ENCODE measurements around the gene ZDHHC3.
"Not testable (repeated sequence)": the region's sequence is repeated elsewhere in the genome, so short reads cannot be mapped to it uniquely, and the experiment has no call there.

ZDHHC3 gene

DNA sequence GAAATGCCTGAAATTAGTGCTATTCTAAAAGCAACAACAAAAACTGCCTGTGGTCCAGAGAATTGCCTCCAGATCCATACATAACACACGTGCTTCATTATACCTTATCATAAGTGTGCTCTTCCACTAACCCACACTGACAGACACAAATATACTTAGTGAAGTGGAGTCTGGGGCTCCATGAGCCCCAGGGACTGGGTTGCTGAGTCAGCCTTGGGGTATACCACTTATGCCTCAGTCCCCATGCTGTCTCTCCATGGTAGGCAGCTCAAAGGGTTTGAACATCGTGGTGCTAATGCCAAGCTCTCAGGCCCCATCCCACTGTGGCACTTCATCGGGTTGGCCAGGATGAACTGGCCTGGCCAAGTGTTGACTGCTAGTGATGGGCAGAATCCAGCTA lies 10.8 kb downstream of the ZDHHC3 start:
- DNase-seq (ENCODE audit: low read depth in 2 of 2): no peak

DNA sequence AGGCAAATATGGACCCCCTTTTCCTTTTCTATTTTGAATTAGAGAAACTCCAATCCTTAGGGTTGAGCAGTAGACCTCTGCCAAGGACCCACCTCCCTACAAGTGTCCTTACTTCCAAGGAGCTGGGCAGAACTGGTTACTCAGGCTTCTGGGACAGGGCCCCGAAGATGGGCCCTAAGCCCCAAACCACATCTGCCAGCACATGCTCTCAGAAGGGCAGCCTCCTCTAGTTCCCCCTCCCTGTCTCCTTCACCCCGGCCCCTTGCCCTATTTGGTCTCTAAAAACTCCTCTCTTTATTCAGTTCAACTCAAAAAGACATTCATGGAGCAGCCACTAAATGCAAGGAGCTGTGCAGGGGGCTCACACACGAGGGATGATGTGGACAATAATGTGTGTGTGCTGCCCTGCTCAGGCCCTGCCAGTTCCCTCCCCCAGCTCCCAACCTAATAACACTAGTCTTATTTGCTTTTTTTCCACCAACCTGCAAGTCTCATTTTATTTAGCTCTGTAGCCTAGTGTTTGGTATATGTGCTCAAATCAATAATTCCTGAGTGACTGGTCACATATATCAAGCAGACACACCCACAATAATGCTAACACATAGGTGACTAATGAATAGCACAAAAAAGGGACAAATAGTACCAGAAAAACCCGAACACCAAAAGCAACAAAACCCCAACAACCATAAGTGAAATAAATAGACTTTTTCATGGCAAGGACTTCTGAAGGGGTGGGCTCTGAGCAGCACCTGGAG lies 12.2 kb downstream of the ZDHHC3 start:
- no peak for DNase-seq (ENCODE audit: low read depth in 2 of 2)

DNA sequence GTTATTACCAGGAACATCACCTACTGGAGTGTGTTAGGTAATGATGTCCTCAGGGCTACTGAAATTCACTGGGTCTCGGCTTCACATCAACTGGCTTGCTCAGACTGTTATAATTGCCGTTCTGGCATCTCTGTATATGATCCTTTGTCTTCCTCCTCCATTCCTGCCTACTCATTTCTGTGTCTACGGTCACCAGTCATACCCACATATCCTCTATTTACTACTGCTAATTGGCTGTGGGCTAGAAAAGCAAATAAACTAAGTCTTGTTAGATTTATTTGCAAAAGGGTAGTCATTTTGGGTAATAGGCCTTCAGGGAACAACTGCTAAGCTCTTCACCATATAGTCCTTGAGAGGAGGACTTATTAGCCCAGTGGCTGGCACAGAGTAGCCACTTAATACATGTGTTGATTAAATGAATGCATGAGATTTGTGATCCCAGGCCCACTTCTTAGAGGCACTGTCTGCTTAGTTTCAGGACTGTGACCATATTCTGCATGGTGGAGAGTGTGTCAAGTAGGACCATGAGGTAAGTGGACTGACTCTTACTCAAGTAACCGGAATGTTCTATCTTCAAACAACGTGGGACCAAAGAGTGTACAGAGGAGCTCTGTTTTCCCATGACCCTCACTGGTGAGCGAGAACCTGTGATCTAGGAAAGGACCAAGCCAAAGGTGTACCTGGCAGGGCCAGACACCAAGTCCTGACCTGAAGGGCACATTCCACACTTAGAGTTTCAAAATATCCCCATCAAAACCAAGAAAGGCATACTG lies 13.2 kb downstream of the ZDHHC3 start:
- no peak for DNase-seq (ENCODE audit: low read depth in 2 of 2)

DNA sequence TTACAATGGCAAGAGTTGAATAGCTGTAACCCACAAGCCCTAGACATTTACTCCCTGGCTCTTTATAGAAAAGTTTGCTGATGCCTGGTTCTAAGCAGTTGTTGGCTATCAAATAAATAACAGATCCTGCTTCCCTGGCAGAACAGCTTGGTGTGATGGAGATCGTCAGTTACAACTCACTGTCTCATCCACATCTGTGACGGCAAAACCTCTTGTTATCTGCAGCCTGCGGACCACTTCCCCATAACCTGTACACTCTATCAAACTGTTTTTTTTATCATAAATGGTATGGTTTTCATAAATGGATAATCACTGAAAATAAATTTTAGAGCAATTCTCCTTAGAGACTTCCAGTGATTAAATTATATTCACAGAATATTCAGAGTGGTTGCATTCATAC lies 14.1 kb downstream of the ZDHHC3 start:
- DNase-seq (ENCODE audit: low read depth in 2 of 2): no peak

DNA sequence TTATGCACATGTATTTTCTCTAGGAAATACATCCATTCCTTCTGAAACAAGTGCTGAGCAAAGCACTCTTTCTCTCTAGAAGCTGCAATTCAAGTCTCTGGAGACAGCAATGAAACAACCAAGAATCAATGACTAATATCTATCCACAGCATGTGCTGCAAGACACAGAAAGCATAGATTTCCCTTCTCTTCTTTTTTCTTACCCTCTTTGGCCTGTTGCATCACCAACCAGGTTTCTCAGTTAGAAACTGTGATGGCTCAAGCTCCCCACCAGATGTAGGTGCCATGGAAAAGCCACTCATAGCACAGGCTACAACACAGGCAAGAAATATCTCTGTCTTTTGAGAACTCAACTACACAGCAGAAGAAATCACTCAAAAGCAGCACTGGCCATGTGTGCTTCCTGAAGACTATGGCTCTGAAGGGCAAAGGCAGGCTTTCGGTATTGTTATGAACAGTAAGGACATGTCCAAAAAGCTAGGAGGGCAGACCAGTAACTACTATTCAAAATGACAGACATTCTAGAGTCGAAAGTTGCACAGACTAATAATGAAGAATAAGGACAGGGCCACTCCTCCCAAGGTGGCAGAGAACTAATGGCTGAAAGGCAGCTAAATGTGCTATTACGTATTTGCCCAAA lies 15.5 kb downstream of the ZDHHC3 start:
- no peak for DNase-seq (ENCODE audit: low read depth in 2 of 2)

DNA sequence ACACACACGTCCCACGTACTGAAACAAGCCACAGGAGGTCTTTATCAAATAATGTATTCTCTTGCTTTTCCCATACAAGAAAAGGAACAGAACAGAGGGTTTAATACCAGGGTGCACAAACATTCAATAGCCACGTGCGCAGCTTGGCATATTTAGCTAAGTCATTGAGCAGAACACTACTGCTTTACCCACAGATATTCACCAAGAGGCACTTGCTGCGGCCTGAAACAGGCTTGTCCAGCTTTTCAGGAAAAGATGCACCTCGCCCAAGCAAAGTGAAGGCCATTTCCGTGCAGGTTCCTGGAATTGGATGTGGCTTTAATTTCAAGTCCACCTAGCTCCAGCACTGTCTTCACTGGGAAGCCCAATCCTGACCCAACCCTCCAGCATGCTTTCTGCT lies 17.6 kb downstream of the ZDHHC3 start:
- no peak for DNase-seq (ENCODE audit: low read depth in 2 of 2)

DNA sequence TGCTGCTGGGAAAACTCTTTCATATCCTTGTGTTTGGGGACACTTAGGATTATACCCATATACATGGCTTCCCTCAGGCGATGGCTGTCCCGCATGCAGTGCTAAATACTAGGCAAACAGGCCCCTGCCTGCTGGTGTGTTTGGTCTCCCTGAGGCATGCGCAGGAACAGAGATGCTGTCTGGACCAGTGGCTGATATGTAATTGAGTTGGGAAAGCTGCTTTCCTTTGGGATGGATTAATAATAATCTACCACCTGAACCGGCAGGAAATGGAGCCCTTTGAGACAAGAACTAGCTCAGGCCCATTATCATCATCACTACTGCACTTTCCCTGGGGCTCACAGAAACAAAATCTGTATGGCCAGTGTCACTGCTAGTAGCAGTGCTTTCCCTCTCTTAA lies 18.0 kb downstream of the ZDHHC3 start:
- no peak for DNase-seq (ENCODE audit: low read depth in 2 of 2)

DNA sequence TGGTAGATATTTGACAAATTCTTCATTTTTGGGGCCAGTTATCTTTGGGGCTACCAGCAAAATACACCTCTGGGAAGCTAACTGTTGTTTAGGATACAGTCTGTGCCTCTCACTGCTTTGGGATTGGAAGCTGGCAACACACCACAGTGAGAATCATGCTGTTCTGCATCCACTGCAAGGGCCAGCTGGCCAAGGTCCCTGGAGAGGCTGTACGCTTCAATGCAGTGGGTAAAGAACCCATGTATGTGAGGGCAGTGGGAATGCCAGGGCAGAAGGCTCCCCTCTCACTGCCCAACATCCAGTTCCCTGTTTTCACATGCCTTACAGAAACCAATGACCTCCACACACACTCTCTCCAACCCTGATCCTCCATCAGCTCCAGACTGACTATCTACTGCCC lies 20.1 kb downstream of the ZDHHC3 start:
- no peak for DNase-seq (ENCODE audit: low read depth in 2 of 2)

DNA sequence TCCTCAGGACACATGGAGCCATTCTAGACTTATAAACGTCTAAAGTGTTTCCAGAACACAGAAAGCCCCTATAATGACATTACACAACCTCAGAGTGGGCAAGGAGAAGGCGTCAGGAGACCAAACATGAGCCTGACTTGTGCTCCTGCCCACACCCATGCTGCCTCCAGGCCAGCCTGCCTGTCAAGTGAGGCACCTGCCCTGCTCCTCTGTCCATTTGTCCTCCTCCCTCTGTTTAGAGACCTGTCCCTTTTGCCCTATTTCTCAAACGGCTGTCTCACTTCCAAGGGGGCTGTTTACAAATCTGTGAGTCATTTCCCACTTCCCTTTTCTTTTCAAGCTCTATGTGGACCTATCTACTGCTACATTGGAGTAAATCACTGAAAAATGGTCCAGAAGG lies 21.0 kb downstream of the ZDHHC3 start:
- DNase-seq (ENCODE audit: low read depth in 2 of 2): no peak

DNA sequence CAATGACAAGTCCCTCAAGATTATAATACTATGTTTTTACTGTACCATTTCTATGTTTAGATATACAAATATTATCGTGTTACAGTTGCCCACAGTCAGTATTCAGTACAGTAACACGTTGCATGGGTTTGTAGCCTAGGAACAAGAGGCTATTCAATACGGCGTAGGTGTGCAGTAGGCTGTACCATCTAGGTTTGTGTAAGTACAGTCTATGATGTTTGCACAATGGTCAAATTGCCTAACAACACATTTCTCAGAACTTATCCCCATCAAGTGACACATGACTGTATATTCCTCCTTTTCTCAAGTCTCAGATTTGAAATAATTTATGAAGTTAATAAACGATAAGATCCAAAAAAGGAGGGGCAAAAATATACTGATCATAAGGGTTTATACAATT lies 21.7 kb downstream of the ZDHHC3 start:
- no peak for DNase-seq (ENCODE audit: low read depth in 2 of 2)

DNA sequence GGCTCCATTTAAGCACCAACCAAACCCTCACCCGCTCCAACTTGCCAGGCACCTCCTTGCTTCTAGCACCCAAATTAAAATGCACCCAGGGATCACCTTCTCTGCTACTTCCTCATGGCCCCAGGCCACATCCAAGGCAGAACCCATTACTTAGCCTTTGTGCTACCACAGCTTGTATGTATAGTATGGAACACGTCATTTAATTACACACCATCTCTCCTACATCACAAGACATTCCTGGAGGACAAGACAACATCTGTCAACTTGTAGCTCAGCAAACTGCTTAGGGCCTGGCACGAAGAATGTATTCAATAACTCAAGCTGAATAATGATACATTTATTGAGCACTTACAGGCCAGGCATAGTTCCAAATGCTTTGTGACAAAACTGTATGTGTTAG lies 23.3 kb downstream of the ZDHHC3 start:
- DNase-seq (ENCODE audit: low read depth in 2 of 2): no peak

DNA sequence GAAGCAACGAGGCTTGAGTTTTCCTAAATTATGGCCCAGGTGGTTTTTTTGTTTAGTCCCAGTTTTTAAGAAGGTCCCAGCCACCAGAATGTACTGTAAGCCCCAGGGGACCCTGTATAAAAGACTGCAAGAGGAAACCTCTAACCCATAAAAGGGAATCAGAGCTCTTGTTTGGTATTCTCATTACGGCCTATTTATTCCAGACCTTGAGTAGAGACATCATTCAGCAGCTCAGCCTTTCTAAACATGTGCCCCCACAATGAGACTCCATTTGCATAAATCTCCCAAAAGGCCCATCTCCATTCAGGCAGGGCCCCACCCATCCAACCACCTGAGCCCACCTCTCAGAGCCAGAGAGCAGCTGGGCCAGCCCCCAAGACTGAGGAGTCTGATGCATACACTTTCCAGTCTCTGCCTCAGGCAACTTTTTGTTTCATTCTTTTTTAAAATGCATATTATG lies 25.7 kb downstream of the ZDHHC3 start:
- DNase-seq (ENCODE audit: low read depth in 2 of 2): no peak

DNA sequence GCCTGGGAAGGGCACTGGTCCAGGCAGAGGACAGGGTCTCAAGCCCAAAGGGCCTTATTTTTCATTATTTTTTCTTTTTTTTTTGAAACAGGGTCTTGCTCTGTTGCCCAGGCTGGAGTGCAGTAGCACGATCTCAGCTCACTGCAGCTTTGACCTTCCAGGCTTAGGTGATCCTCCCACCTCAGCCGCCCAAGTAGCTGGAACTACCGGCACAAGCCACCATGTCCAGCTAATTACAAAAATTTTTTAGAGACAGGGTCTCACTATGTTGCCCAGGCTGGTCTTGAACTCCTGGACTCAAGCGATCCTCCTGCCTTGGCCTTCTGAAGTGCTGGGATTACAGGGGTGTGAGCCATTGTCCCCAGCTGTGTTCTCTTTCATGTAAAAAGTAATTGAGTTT lies 26.2 kb downstream of the ZDHHC3 start:
- not testable (repeated sequence) for DNase-seq (ENCODE audit: low read depth in 2 of 2)

DNA sequence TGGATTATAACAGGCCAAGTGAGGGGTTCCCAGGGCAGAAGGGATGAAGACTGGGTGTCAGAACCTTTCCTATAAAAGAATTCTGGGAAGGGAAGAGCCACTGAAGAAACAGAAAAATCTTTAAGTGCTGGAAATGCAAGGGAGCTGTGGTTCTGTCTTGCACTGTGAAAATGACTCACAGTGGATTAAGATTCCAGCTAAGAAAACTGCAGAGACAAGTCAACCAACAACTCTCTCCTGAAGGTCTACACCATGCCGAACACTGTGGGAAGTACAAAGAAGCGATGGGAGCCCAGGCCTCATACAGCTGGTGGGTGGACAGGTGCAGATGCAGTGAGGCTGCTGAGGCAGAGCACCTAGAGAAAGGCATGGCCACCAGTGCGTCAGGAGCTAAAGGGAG lies 27.7 kb downstream of the ZDHHC3 start:
- no peak for DNase-seq (ENCODE audit: low read depth in 2 of 2)

DNA sequence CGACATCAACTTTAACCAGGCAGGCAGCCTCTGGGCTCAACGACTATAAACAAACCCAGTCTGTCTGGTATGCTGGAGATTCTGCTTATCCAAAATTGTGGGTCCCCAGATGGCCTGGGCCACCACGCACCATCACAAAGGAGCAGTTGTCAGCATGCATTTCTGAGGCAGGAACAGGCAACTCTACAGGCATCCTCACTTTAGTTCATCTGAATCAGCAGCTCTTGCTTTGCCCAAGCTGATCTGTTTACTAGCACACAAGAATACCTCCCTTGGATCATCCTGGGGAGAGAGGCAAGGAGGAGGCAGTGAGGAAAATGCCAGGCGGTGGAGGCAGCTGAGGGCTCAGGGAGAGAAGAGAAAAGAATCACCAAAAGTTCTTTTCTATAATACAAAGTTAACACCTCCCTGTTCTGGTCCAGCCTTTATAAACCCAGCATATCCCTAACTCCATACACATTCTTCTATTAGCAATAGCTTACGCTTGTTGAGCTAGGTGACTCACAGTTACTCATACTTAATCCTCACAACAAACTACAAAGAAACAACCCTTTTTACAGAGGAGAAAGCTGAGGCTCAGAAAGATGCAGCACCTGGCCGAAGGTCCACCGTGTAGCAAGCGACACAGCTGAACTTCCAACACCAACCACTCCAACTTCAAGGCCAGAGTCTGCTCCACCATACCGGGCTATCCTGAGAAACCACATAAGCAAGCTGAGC lies 33.6 kb downstream of the ZDHHC3 start:
- no peak for DNase-seq (ENCODE audit: low read depth in 2 of 2)

DNA sequence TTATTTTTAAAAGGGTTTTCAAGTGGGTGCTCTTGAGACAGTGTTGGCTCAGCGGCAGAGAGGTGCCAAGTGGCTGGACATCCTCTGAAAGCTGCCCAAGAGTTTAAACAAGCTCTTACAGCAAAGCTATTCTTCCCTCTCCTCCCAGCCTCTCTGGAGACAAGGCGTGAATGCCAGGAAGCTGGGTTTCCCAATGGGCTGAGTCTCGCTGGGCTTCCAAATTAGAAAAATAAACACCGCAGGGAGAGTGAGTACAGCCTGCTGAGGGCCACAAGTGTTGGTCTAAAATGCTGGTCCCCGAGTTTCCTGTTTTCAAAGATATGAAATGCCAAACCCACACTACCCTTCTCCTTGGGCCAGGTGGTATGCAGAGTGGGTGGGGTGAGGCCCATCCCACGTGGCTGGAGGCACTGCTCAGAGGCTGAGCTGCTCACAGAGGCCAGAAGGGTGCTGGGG lies 36.4 kb downstream of the ZDHHC3 start:
- no peak for DNase-seq (ENCODE audit: low read depth in 2 of 2)

DNA sequence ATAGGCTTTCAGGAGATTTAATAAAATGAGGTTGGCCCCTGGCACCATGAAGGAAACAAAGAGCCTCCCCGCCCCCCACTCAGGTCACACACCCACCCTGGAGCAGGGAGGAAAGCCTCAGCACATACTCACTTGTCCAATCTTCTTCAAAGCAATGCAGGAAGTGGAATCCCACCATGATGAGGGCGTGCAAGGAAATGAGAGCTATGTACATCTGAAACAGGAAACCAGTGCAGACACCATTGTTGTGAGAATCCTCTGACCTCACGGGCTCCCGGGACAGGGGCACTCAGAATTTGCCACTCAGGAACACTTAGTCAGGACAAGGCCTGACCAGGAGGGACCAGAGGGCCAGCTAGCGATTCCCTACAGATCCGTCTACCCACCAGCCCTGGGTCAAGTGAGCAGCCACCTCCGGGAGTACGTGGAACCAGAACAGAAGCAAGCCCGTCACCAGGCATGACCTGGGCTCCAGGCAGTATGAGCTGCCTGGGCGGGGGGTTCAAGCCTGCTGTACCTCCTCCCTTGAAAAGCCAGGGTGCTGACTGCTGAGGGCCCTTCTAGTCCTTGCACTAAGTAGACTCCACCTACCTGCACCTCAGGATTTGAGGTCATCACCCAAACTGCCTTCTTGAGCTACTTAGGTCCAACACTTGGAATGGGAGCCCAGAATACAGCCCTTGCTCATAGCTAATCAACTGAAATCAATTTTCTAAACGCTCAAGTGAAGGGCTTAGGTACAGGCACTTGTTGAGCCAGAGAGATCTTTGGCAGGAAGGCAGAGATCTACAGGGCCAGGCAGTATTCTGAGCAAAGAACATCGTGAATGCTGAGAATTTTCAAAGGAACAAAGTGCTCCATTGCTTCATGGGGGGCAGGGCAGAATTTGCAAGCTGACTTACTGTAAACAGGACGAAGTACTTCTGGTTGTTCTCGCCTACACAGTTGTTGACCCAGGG lies 42.7 kb downstream of the ZDHHC3 start:
- no peak for DNase-seq (ENCODE audit: low read depth in 2 of 2)

DNA sequence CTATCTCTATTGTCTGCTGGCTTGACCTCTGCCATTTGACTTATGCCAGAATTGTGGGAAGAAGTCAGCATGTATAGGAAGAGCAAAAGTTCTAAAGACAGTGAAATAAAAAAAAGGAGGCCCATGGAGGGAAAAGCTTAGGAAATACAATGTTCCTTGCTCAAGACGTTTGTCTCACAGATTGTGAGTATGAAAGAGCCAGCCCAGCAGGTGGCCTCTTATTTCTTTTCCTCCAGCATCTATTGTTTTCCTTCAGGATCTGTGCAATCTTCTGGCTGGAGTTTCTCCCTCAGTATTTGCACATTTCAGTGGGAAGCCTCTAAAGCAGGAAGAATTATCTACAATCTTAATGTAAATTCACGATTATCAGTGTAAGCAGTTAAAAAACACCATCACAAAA lies 43.7 kb downstream of the ZDHHC3 start:
- no peak for DNase-seq (ENCODE audit: low read depth in 2 of 2)

DNA sequence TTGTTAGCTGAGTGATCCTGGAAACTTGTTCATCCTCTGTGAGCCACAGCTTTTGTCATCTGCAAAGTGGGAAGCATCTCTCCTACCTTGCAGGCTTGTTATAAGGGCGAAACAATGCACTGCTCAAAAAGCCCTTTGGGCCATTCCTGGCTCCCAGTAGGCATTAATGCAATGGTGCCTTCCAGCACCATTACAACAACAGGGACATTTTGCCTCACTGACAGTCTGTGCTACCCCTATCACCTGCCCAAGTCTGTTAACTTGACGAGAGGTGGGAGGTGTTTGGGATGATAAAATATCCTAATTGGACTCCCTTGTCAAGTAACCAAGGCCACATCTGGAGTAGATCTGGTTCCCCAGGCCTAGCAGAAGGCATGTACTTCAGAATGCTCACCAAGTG lies 44.2 kb downstream of the ZDHHC3 start:
- DNase-seq (ENCODE audit: low read depth in 2 of 2): no peak

DNA sequence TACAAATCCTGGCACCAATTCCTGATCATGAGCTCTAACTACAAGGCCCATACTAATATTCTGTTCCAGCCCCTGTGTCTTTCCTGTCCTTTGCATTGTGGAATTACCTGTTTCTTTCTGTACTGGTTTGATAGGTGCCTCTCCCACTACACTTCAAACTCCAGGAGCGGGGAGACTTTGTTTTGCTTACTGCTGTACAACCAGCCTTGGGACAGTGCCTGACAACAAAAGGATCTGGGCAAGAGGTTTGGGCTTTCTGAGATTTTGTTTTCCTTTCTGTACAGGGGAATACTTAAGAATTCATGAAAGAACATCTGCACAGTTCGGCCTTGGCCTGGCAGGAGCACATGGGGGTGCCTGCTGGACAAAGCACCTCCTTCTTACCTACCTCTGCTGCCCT lies 45.1 kb downstream of the ZDHHC3 start:
- no peak for DNase-seq (ENCODE audit: low read depth in 2 of 2)

DNA sequence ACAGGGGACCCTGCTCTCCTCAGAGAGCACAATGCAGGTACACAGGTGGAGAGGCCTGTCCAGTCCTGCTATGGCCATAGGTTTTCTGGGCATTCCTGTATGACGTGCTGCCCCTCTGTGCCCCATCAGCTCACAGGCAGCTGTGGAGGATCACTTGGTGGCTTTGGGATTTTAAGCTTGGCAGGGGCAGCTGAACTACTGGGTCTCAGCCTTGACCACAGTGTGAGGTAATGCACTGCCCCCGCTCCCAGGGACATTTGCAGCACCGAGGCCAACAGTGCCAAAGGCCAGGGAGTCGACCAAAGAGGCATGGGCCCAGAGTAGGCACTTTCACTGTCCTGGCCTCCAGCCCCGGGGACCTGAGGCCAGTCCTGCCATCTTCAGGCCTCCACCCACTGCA lies 46.2 kb downstream of the ZDHHC3 start:
- no peak for DNase-seq (ENCODE audit: low read depth in 2 of 2)

Measured in stimulated activated CD8-positive, alpha-beta memory T cell treated with anti-CD3 and anti-CD28 coated beads, Interleukin-7, amount 100 ng/mL, for 4 hours (primary cell).